AG04449 (cell line): ENCODE results near the gene NFASC.

Experiments used
- CTCF ChIA-PET: fragments of 350-600 bp; formaldehyde crosslinking; extraction: SDS; loops from one replicate; lab custom pipeline; 2021; ENCODE audit warnings: antibody characterized with exemption; lab: Yijun Ruan, JAX
- POLR2A ChIA-PET: fragments of 400-600, 350-600 bp; formaldehyde crosslinking; extraction: SDS; loops from one replicate; lab custom pipeline; 2020; ENCODE audit warnings: antibody characterized with exemption, inconsistent platforms; lab: Yijun Ruan, JAX
- DNase-seq: peaks from one replicate; pipeline ENCODE4 v3.0.0-alpha.2; 2010; ENCODE audit warnings: low read depth, low spot score
- H3K4me3 ChIP-seq: 2 replicates; pipeline ENCODE4 v1.5.1; 2011; ENCODE audit warnings: low read depth, mild to moderate bottlenecking, control low read depth, low read length
- TF ChIP-seq, protein P1 (sequence below): IDR thresholded peaks from one replicate; pipeline ENCODE4 v1.5.1; 2011; ENCODE audit warnings: mild to moderate bottlenecking, moderate library complexity, low read length, control low read depth, inconsistent platforms; ENCODE audit not compliant: insufficient read depth; ENCODE audit errors: missing control alignments

NFASC gene

DNA sequence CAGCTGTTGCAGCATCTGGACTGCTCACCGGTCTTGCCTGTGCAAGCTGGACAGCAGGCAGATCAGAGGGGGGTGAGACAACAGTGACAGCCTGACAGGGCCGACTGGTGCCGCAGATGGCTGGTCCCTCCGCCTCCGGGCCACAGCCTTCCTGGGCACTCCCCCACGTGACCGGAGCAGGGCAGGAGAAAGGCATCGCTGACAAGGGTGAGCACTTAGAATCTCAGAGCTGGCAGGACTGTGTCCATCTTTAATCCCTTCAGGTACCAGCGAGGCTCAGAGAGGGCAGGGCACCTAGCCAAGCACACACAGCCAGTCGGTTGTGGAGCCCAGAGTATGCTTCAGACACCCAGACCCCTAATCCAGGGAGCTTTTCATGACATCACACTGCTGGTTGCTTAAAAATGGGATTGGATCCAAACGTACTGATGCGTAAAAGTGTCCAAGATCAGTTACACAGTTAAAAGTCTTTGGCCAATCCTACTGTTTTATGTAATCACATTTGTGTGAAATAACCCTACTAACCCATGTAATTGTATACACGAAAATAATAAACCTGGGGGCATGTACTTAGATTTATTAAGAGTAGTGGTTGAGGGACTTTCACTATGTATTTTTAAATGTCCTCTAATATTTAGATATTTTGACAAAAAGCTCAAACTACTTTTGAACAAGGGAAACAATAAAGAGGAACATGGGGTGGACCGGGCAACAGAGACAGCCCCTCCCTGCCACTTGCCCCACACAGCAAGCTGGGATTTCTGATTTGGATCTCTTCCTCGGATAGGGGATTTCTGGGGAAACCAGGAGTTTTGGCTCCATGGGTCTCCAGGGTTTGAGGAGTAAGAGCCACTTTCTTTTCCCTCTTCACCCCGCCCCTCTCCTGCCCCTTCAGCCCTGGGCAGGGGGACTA, 171.6 kb downstream of the NFASC start:
- TF ChIP-seq, protein P1, sequence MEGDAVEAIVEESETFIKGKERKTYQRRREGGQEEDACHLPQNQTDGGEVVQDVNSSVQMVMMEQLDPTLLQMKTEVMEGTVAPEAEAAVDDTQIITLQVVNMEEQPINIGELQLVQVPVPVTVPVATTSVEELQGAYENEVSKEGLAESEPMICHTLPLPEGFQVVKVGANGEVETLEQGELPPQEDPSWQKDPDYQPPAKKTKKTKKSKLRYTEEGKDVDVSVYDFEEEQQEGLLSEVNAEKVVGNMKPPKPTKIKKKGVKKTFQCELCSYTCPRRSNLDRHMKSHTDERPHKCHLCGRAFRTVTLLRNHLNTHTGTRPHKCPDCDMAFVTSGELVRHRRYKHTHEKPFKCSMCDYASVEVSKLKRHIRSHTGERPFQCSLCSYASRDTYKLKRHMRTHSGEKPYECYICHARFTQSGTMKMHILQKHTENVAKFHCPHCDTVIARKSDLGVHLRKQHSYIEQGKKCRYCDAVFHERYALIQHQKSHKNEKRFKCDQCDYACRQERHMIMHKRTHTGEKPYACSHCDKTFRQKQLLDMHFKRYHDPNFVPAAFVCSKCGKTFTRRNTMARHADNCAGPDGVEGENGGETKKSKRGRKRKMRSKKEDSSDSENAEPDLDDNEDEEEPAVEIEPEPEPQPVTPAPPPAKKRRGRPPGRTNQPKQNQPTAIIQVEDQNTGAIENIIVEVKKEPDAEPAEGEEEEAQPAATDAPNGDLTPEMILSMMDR, result no peak
- no peak overlapping the region for H3K4me3 ChIP-seq
- DNase-seq, result no peak
- CTCF ChIA-PET, result interaction anchor here (5.9 kb wide), 1 partner anchor 20 kb away, joined by 47 read pairs; no protein-coding TSS in a partner anchor
- POLR2A ChIA-PET, result no interaction called here

DNA sequence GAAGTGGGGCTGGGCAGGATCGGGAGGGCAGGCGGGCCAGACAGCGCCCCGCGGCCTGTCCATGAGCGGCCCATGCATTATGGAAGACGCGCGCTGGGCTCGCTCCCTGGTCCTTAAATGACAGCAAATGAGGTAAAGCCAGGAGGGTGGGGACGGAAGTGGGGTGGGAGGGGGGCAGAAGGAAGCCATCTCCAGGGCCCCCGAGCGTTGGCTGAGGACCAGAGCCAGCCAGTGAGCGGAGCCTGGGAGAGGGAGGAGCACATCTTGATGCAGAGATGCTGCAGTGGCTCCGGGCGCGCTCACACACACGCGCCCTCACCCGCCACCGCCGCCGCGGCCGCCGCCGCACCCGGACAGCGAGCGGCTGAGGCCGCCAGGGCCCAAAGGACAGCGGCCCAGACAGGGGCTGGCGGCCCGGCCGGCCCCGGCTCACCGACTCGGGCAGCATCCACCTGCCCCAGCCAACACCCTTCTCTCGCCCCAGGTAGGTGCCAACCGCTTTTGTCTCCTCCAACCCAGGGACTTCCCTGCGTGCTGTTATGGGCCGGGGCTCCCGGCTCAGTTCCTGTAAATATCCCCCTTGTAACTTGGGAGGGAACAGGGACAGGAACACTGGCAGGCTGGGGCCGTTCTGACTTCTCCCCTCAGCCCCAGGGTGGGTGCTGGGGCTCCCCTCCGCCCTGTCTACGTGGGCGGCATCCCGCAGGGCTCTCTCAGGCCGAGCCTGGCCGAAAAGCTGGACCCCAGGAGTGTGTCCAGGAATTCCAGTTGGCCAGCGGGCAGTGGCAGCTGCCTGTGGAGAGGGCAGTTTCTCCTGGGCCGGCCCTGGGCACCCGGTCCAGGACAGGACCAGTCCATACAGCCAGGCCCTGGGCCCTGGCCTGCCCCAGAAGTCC, 172.5 kb downstream of the NFASC start, which contains the start of gene CNTN2:
Gene CNTN2, plus strand, starts transcription at position 302 of the 896 bp plus-strand sequence. CDS start 9,974 bp downstream, outside the sequence.
- no peak within 1 kb of the TSS for H3K4me3 ChIP-seq
- no peak for DNase-seq
- ChIA-PET POLR2A (no interaction called here), CTCF (interaction anchor here (1.0 to 5.9 kb wide), 3 partner anchors 18 to 236 kb away, joined by 3 to 47 read pairs (median 14); no protein-coding TSS in a partner anchor)
- TF ChIP-seq, protein P1, result no peak

DNA sequence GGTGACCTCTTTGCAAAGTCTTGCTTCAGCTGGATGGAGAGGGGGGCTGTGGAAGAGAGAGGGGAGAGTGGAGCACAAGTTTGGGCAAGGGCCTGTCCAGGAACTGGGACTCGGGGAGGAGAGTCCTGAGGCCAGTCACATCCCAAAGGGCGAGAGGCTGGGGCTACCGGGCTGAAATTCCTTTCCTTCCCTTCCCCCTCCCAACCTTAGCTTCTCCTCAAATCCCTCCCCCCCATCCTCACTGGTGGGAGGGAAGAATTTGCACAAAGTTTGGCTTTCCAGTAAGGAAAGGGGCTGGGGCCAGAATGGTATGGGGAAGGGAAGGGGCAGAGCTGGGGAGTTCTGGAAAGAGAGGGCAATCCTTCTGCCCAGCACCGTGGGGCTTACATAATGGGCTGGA, 173.2 kb downstream of the NFASC start:
- ChIA-PET POLR2A (no interaction called here), CTCF (interaction anchor here (1.0 to 2.0 kb wide), 2 partner anchors 18 to 236 kb away, joined by 3 to 14 read pairs; no protein-coding TSS in a partner anchor)
- no peak overlapping the region for H3K4me3 ChIP-seq
- no peak for DNase-seq
- TF ChIP-seq, protein P1, result no peak

DNA sequence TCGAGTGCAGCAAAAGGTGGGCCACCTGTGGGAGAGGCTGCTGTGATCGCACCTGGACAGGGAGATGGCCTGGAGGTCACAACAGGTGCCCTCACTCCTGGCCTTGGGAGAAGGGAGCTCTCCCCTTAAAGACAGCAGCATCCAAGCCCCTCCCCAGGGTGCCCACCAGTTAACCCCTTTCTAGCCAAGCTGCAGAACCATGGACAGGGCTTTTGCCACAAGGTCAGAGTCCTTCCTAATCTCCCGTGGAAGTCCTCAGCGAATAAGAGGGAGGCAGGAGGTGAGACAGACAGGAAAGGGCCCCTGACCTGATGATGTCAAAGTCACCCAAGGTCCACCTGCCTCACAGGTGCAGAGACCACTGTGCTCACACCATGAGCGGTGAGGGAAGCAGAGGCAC, 174.1 kb downstream of the NFASC start:
- ChIA-PET CTCF (interaction anchor here (2.0 kb wide), 1 partner anchor 17 kb away, joined by 14 read pairs; no protein-coding TSS in a partner anchor), POLR2A (no interaction called here)
- no peak overlapping the region for H3K4me3 ChIP-seq
- DNase-seq, result no peak
- TF ChIP-seq, protein P1, result no peak

DNA sequence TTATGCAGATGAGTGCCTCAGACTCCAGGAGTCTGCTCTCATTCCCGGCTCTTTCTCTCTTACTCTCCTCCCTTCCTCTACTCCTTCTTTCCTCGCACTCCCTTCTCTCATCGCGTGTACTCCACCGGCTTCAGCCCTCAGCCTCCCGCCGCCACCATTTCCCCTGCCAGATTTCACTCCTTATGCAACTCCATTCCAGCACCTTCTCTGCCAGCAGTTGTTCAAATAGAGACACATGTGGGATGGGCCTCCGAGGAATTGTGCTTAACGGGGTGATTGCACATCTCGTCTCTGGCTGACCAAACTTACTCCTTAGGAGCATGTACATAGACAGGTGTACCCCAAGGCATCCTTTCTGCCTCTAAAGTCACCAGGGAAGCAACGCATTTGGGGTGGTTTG, 174.5 kb downstream of the NFASC start:
- DNase-seq, result no peak
- CTCF ChIA-PET, result interaction anchor here (2.0 kb wide), 1 partner anchor 16 kb away, joined by 14 read pairs; no protein-coding TSS in a partner anchor
- H3K4me3 ChIP-seq, result no peak overlapping the region
- POLR2A ChIA-PET, result no interaction called here
- TF ChIP-seq, protein P1, result no peak
